HG03039 (cell line): ENCODE measurements around the gene GARS1.

ENCODE experiments used
- ATAC-seq: cut with Tn5 transposase; IDR thresholded peaks from one replicate; pipeline ENCODE4 v1.9.1; 2021; ENCODE audit warnings: mild to moderate bottlenecking, moderate library complexity; ENCODE audit not compliant: unreplicated experiment

The GARS1 gene

DNA sequence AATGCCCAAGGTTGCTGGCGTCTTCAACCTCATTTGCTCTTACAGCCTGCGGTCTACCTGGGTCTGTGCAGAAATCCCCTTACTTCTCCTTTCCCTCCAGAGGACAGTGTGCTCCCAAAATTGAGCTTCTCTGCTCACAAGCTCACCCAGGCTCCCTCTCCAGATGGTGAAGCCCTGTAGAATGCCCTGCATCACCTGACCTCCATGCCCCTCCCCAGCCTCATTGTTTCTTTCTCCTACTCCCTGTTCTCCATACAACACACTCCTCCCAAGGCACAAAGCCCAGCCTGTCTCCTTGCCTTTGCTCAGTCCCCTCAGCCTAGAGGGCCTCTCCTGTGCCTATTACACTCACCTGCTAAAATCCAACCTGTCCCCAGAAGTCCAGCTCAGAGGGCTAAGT lies 84.1 kb downstream of the GARS1 start:
- no peak for ATAC-seq

- ATAC-seq, result no peak
Measured at GRCh38 chr7:30679664-30680063, 85.0 kb downstream of the GARS1 start.

- ATAC-seq, result no peak
Measured at GRCh38 chr7:30681331-30681797, 86.7 kb downstream of the GARS1 start.

- no peak for ATAC-seq
Measured at GRCh38 chr7:30681815-30682211, 87.1 kb downstream of the GARS1 start.

- ATAC-seq, result no peak
Measured at GRCh38 chr7:30682212-30683083, 87.8 kb downstream of the GARS1 start, which contains the start of gene CRHR2. Gene CRHR2 (minus strand): TSS chr7:30682456. CDS start chr7:30682280, 176 bp downstream.

DNA sequence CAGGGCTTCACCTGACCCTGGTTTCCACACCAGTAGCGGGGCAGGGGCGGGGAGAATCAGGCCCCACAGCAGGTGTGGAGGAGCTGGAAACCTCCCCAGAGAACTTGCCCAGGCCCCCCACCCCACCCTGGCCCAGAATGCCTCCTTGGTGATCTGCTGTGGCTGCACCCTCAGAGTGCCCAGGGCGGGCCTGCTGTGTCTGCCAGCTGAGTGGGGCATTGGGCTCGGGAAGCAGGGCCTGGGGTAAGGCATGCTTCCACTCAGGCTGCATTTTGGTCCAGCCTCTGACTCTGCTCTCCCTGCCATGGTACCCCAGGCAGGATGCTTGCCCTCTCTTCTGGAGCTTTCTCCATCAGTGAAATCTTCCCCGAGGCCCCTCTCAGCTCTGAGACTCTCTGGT lies 88.6 kb downstream of the GARS1 start:
- no peak for ATAC-seq
